SKM-1 treated with dmso at 0.1 percent for 144 hours (cell line): ENCODE data around the gene ARHGAP25.
"Not testable (repeated sequence)": the region's sequence is repeated elsewhere in the genome, so short reads cannot be mapped to it uniquely, and the experiment has no call there.

Experiments used
- DNase-seq: peaks from one replicate; lab custom pipeline; 2025; ENCODE audit not compliant: unreplicated experiment; lab: John Stamatoyannopoulos, UW

Gene ARHGAP25

GRCh38 chr2:68791914-68792313 is 57.3 kb downstream of the ARHGAP25 start:
- DNase-seq, result no peak

DNA sequence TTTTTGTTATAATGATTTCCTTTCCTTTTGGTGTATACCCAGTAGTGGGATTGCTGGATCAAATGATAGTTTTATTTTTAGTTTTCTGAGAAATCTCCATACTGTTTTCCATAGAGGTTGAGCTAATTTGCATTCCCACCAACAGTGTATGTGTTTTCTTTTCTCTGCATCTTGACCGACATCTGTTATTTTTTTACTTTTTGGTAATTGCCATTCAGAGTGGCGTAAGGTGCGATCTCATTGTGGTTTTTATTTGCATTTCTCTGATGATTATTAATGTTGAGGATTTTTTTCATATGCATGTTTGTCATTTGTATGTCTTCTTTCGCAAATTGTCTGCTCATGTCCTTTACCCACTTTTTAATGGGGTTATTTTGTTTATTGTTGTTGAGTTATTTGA is 58.1 kb downstream of the ARHGAP25 start:
- no peak for DNase-seq

- peak; percentile 79 for DNase-seq
These were observed 61.8 kb downstream of the ARHGAP25 start for GRCh38 chr2:68796295-68796905.

DNA sequence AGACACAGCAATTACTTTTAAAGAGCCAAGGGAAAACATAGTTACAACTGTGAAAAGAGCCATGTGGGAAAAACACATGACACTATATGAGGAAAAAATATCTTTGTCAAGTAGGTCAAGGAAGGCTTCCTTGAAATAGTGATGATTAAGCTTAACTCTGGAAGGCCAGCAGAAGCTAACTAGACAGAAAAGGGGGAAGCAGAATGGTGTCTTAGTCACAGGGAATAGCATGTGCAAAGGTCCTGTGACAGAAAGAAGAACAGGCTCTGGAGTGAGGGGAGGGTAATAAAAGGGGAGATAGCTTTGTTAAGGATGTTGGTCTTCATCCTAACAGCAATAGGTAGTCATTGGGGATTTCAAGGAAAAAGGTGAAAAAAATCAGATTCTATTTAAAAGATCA is 64.0 kb downstream of the ARHGAP25 start:
- no peak for DNase-seq

GRCh38 chr2:68799140-68800026 is 64.8 kb downstream of the ARHGAP25 start:
- no peak for DNase-seq

GRCh38 chr2:68800027-68800401 is 65.4 kb downstream of the ARHGAP25 start:
- DNase-seq, result no peak

- DNase-seq, result no peak
These were observed 65.9 kb downstream of the ARHGAP25 start for GRCh38 chr2:68800517-68800916.

- not testable (repeated sequence) for DNase-seq
These were observed 67.5 kb downstream of the ARHGAP25 start for GRCh38 chr2:68802161-68802560.

- no peak for DNase-seq
These were observed 70.4 kb downstream of the ARHGAP25 start for GRCh38 chr2:68805025-68805424.

GRCh38 chr2:68806511-68807109 is 72.0 kb downstream of the ARHGAP25 start:
- DNase-seq, result no peak

- DNase-seq, result peak; percentile 42
These were observed 73.2 kb downstream of the ARHGAP25 start for GRCh38 chr2:68807821-68808266.

GRCh38 chr2:68809324-68810240 is 75.0 kb downstream of the ARHGAP25 start:
- DNase-seq, result no peak

DNA sequence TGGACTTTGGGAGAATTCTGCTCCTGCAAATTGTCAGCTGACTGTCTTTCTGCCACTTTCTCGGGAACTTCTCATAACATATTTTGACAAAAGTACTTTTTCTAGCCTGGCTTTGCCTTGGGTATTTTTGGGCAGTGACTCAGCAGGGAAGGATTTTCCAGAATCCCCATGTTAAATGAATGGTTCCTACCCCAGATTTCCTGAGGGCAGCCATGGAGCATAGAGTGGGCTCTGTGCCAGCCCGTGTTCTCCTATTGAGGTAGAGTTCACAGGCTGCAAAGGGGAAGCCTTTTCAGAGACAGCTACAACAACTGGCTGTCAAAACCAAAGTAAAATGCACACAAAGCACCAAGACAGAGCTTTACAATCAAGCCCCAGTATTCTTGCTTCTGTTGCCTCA is 76.8 kb downstream of the ARHGAP25 start:
- DNase-seq, result no peak

DNA sequence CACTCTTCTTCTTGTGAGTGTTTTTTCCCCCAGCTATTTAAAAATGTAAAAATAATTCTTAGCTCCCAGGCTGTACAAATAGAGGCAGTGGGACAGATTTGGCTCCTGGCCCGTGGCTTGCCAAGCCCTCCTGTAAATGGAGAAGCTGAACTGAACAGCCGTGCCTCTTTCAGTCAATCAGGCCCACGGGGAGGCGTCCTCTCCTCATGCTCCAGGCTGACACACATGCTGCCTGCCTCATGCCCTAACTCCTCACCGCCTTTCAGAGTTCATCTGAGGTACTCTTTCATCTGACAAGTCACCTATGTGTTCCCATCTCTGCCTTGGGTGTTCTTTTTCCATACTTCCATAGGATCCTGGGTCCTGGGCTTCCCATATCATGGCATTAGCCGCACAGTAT is 77.6 kb downstream of the ARHGAP25 start:
- DNase-seq, result no peak

GRCh38 chr2:68813596-68813995 is 79.0 kb downstream of the ARHGAP25 start:
- no peak for DNase-seq

DNA sequence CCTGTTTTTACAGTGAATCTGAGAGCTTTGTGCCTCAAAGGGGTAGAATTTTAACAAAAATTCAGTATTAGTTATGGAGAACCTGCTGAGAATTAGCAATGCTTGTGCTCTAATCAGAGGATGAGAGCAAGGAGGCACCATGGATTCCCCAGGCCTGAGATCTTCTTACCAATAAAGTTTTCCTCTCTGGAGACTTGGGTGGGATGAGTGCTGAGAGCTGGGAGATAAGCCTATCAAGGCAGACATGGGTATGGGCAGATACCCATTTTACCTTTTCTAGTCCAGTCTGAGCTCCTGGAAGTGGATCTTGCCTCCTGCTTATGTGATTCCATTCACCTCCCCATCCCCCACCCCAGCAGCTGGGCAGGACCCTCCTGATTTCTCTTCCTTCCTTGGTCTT is 82.7 kb downstream of the ARHGAP25 start:
- no peak for DNase-seq

- DNase-seq, result no peak
These were observed 84.9 kb downstream of the ARHGAP25 start for GRCh38 chr2:68819556-68819955.

DNA sequence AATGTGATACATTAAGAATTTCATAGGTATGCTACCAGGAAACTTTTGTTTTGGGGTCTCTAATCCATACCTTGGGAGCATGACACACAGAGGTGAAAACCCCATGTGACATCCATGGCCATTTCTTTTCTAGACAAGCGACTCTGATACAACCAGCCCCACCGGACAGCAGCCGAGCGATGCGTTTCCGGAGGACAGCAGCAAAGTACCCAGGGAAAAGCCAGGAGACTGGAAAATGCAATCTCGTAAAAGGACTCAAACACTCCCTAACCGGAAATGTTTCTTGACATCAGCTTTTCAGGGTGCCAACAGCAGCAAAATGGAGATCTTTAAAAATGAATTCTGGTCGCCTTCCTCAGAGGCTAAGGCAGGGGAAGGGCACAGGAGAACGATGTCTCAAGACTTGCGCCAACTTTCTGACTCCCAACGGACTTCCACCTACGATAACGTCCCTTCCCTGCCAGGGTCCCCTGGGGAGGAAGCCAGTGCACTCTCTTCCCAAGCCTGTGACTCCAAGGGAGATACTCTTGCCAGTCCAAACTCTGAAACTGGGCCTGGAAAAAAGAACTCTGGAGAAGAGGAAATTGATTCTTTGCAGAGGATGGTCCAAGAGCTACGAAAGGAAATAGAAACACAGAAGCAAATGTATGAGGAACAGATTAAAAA is 87.7 kb downstream of the ARHGAP25 start:
- DNase-seq, result no peak

DNA sequence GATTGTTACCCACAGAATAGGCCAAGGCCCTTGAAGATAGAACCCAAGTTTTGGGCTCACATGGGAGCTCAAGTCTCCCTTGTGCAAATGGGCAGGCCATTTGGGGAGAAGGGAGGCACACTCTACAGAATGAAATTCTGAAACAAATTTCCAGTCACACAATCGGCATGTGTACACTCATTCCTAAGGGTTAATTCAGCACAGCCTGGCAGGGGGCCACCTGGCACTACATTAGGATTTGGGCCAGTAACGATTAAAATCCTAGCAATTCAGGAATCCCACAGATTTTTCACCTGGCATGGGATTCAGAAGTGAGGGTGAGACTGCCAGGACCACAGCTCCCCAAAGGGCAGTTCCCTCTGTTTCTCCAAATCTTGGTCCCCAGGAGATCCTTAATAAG is 90.2 kb downstream of the ARHGAP25 start:
- DNase-seq, result no peak

DNA sequence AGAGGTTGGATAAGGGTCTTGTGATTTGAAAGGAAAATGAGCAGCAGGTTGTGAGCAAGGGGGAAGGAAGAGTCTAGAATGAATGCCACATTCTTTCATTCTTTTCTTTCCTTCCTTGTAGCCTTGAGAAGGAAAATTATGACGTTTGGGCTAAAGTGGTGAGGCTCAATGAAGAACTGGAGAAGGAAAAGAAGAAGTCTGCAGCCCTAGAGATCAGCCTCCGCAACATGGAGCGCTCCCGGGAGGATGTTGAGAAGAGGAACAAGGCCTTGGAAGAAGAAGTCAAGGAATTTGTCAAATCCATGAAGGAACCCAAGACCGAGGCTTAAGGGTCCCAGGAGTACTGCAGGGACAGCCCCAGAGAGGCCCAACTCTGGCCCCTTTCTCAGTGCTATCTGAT is 91.3 kb downstream of the ARHGAP25 start:
- no peak for DNase-seq
